Measurements from ENCODE around the gene PIK3R3.
"Not testable (repeated sequence)": the region's sequence is repeated elsewhere in the genome, so short reads cannot be mapped to it uniquely, and the experiment has no call there.

PIK3R3 gene

DNA sequence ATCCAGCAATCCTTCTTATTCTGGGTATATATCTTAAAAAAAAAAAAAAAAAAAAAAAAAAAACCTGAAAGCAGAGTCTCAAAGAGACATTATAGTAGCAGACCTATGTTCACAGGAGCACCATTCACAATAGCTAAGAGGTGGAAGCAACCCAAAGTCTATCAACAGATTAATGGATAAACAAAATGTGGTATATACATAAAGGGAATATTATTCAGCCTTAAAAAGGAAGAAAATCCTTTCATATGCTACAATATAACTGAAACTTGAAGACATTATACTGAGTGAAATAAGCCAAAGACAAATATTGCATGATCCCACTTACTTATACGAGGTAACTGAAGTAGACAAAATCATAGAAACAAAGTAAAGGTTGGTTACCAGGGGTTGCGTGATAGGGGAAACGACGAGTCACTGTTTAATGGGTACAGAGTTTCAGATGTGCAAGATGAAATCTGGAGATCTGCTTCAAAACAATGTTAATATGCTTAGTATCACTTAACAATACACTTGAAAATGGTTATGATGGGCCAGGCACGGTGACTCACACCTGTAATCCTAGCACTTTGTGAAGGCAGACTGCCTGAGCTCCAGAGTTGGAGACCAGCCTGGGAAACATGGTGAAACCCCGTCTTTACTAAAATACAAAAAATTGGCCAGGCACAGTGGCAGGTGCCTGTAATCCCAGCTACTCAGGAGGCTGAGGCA, 29.5 kb downstream of the PIK3R3 start:
- no peak for DNase-seq (ENCODE audit: low read depth)

- DNase-seq (ENCODE audit: low read depth): no peak
These were observed 33.2 kb downstream of the PIK3R3 start for GRCh38 chr1:46099215-46099614.

DNA sequence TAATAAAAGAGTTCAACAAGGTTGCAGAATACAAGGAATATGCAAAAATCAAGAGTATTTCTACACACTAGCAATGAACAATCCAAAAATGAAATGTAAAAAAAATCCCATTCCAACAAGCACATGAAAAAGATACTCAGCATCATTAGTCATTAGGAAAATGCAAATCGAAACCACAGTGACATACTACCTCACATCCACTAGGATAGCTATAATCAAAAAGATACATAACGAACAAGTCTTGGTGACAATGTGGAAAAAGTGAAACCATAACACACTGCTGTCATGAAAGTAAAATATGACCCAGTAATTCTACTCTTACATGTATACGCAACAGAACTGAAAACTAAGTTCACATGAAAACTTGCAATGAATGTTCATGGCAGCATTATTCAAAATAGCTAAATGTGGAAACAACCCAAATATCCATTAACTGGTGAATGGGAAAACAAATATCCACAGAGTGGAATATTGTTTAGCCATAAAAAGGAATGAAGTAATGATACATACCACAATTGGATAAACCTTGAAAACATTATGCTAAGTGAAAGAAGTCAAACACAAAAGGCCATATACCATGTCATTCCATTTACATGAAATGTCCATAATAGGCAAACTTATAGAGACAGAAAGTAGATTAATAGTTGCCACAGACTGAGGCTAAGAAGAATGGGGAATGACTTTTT, 34.3 kb downstream of the PIK3R3 start:
- no peak for DNase-seq (ENCODE audit: low read depth)

GRCh38 chr1:46097149-46097472, 35.3 kb downstream of the PIK3R3 start:
- no peak for DNase-seq (ENCODE audit: low read depth)

- no peak for DNase-seq (ENCODE audit: low read depth)
These were observed 35.9 kb downstream of the PIK3R3 start for GRCh38 chr1:46096269-46097148.

DNA sequence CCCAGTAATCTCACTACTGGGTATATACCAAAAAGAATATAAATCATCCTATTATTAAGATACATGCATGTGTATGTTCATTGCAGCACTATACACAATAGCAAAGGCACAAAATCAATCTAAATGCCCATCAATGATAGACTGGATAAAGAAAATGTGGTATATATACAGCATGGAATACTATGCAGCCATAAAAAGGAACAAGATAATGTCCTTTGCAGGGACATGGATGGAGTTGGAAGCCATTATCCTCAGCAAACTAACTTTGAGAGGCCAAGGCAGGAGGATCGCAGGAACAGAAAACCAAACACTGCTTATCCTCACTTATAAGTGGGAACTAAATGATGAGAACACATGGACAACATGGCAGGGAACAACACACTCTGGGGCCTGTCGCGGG, 37.3 kb downstream of the PIK3R3 start:
- not testable (repeated sequence) for DNase-seq (ENCODE audit: low read depth)

DNA sequence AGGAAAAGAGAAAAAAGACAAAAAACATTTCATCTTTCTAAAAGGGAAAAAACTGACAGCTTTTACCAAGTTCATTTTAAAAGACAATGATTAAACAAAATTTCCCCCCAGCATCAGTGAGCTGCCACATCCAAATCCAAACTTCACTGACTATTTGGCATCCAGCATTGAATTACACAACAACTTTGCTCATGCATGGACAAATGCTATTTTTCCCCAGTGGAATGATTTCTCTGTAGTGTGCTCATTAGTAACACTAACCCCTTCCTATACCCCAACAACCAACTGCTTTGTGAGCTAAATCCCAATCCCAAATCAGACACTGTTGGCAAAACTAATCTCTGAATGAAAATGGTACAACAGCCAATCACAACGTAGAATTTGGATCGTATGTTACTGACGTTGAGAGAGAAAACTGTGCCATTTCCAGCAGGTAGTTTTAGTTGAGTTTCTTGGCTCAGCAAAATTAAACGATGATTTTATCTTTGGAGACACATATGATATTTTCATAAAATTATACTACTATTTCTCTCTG, 37.9 kb downstream of the PIK3R3 start:
- no peak for DNase-seq (ENCODE audit: low read depth)

GRCh38 chr1:46093832-46094231, 38.6 kb downstream of the PIK3R3 start:
- DNase-seq (ENCODE audit: low read depth): not testable (repeated sequence)

- DNase-seq (ENCODE audit: low read depth): no peak
These were observed 44.5 kb downstream of the PIK3R3 start for GRCh38 chr1:46087891-46088290.

DNA sequence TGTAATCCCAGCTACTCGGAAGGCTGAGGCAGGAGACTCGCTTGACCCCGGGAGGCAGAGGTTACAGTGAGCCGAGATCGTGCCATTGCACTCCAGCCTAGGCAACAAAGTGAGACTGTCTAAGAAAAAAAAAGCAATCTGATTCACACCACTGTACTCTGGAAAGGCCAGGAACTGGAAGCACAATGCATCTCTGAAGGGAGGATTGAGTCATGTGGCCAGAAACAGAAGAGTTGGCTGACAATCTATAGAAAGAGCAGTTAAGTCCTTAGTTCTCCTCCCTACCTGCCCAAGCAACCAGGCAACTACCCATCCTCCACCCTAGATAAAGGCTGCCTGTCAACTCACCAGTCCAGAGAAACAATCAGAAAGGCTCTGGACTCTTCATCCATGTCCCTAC, 45.9 kb downstream of the PIK3R3 start:
- no peak for DNase-seq (ENCODE audit: low read depth)

- no peak for DNase-seq (ENCODE audit: low read depth)
These were observed 47.6 kb downstream of the PIK3R3 start for GRCh38 chr1:46084553-46085451.

GRCh38 chr1:46083579-46083978, 48.9 kb downstream of the PIK3R3 start:
- no peak for DNase-seq (ENCODE audit: low read depth)

DNA sequence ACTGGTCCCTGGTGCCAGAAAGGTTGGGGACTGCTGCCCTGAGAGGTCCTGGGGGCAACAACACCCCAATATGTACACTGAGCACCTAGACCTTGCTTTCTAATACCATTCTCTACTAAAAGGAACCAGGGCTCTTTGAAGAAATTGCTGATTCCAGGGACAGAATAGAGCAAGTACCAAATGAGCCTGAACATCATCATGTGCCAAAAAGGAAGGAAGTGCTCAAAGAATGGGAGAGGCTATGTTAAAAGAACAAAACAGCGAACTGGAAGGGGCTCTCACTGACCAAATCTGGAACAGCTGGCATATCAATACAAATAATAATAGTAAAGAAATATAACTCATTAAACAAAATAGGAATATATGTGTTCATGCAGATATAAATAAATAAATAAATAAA, 50.8 kb downstream of the PIK3R3 start:
- no peak for DNase-seq (ENCODE audit: low read depth)

GRCh38 chr1:46081206-46081605, 51.2 kb downstream of the PIK3R3 start:
- no peak for DNase-seq (ENCODE audit: low read depth)

DNA sequence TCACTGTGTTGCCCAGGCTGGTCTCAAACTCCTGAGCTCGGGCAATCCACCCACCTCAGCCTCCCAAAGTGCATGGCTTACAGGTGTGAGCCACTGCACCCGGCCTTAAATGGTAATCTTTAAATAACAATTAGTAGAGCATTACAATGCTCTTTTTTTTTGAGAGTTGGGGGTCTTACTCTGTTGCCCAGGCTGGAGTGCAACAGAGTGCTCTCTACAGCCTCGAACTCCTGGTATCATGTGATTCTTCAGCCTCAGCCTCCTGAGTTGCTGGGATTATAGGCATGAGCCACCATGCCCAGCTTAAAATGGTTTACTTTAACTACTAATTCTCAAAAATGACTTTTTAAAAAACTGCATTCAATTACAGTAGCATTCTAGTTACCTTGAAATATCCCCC, 52.2 kb downstream of the PIK3R3 start:
- no peak for DNase-seq (ENCODE audit: low read depth)

- DNase-seq (ENCODE audit: low read depth): no peak
These were observed 54.8 kb downstream of the PIK3R3 start for GRCh38 chr1:46077644-46078043.

- DNase-seq (ENCODE audit: low read depth): no peak
These were observed 56.1 kb downstream of the PIK3R3 start for GRCh38 chr1:46076343-46076742.

DNA sequence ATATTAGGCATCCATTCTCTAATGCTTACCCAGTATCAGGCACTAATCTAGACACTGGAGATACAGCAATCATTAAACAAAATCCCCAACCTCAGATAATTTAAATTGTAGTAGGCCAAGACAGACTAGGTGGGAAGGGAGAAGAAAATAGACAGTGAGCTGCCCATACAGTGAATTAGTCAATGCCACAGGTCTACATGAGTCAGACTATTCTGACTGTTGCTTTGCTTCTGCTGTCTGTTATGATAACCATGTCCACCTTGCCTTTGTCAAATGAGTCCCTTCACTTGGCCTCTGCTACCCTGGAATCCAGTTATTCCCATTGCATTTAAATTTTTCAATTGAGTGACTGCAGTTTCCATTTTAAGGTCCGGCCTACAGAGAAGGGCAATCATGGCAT, 59.5 kb downstream of the PIK3R3 start:
- no peak for DNase-seq (ENCODE audit: low read depth)

GRCh38 chr1:46070164-46070814, 62.1 kb downstream of the PIK3R3 start:
- no peak for DNase-seq (ENCODE audit: low read depth)

- DNase-seq (ENCODE audit: low read depth): no peak
These were observed 63.9 kb downstream of the PIK3R3 start for GRCh38 chr1:46068525-46068924.

- no peak for DNase-seq (ENCODE audit: low read depth)
These were observed 64.8 kb downstream of the PIK3R3 start for GRCh38 chr1:46067652-46068051.

All from activated T-cell treated with anti-CD3 and anti-CD28 coated beads for 48 hours (primary cell).